HepG2 (cell line): Measurements from ENCODE around the gene ANAPC16. TPM values are rescaled to one million over a fixed set of nuclear protein-coding genes. Genes with fewer than 3 reads are reported as not detected.

Experiments used
- ATAC-seq: fragments of 200-7000 bp; cut with Tn5 transposase; 3 replicates; pipeline ENCODE4 v1.9.1; 2020; ENCODE audit warnings: mild to moderate bottlenecking, moderate library complexity
- BruUV-seq: library from RNA; stranded (reverse); fragments of 400-500 nt; replicated peaks from 2 replicates; lab custom pipeline; 2021; lab: Mats Ljungman, UMichigan
- CTCF ChIA-PET: fragments of 300-600 bp; formaldehyde crosslinking; extraction: SDS; loops from one replicate; lab custom pipeline; 2021; ENCODE audit warnings: low total read pairs, inconsistent platforms, low intra/inter-chr PET ratio; lab: Yijun Ruan, JAX
- POLR2A ChIA-PET: fragments of 350-600 bp; sonication (Branson Sonifier 250); formaldehyde crosslinking; loops from one replicate; lab custom pipeline; 2020; ENCODE audit warnings: antibody characterized with exemption, inconsistent platforms; lab: Yijun Ruan, JAX
- DNase-seq: peaks from one replicate; pipeline ENCODE4 v3.0.0-alpha.2; 2015; ENCODE audit warnings: low spot score
- FAIRE-seq: peaks from 3 replicates; lab custom pipeline; 2011; peaks lifted over from hg19 to GRCh38; lab: Jason Lieb, UNC
- H2AFZ ChIP-seq: one replicate; pipeline ENCODE4 v1.6.1; 2011; ENCODE audit warnings: low read length, inconsistent platforms
- H3K27ac ChIP-seq: fragments of 300-600 bp; 3 replicates; pipeline ENCODE4 v1.8.0; 2011; ENCODE audit warnings: mixed run types, mild to moderate bottlenecking, mixed read lengths, low read length, inconsistent platforms; ENCODE audit not compliant: insufficient read depth; ENCODE audit errors: extremely low read length
- H3K27me3 ChIP-seq, 2 experiments: fragments of 200-600 bp in 1 of 2; 2 replicates in 1 of 2; 3 replicates in 1 of 2; pipeline versions ENCODE4 v1.6.0 to v1.8.0; 2011; ENCODE audit warnings: low read length in 2 of 2, mild to moderate bottlenecking in 2 of 2, moderate library complexity in 2 of 2, inconsistent platforms in 1 of 2; ENCODE audit not compliant: insufficient read depth in 2 of 2, control insufficient read depth in 1 of 2
- H3K36me3 ChIP-seq, 2 experiments: fragments of 200-600 bp in 1 of 2; replicated peaks in 1 of 2; 2 replicates in 1 of 2; 3 replicates in 1 of 2; pipeline versions ENCODE4 v1.5.1 to v1.8.0; 2011; ENCODE audit warnings: low read length in 2 of 2, inconsistent platforms in 1 of 2; ENCODE audit not compliant: insufficient read depth in 2 of 2, control insufficient read depth in 1 of 2
- H3K4me1 ChIP-seq: 2 replicates; pipeline ENCODE4 v1.5.1; 2012; ENCODE audit warnings: low read length, inconsistent platforms; ENCODE audit not compliant: insufficient read depth
- H3K4me2 ChIP-seq: 2 replicates; pipeline ENCODE4 v1.6.0; 2011; ENCODE audit warnings: low read depth, low read length, inconsistent platforms
- H3K4me3 ChIP-seq, 3 experiments: fragments of 200-600 bp in 1 of 3; sonication (generic), shearing (Covaris generic) in 1 of 3; replicated peaks in 1 of 3; 2 replicates each; pipeline ENCODE4 v1.5.1; 2011 to 2016; ENCODE audit warnings: low read length in 3 of 3, inconsistent platforms in 2 of 3, low read depth in 2 of 3, mild to moderate bottlenecking in 2 of 3, control low read depth in 1 of 3, mixed read lengths in 1 of 3; ENCODE audit not compliant: insufficient read depth in 1 of 3
- H3K79me2 ChIP-seq: one replicate; pipeline ENCODE4 v1.6.1; 2011; ENCODE audit warnings: low read length, inconsistent platforms; ENCODE audit not compliant: insufficient read depth
- H3K9ac ChIP-seq: 2 replicates; pipeline ENCODE4 v1.6.0; 2011; ENCODE audit warnings: mild to moderate bottlenecking, low read depth, low read length, inconsistent platforms; ENCODE audit not compliant: insufficient read depth
- H3K9me3 ChIP-seq: 2 replicates; pipeline ENCODE4 v1.5.1; 2012; ENCODE audit warnings: mild to moderate bottlenecking, low read length
- H4K20me1 ChIP-seq: 2 replicates; pipeline ENCODE4 v1.6.0; 2011; ENCODE audit warnings: inconsistent platforms, mild to moderate bottlenecking, low read length, moderate library complexity; ENCODE audit not compliant: insufficient read depth
- CSRNP2 ChIP-seq: sonication (generic); formaldehyde crosslinking; conservative IDR thresholded peaks from 2 replicates; pipeline ENCODE4 v1.8.0; 2022; ENCODE audit warnings: low read depth, missing genetic modification reagents
- HDAC6 ChIP-seq: fragments of 200-600 bp; sonication (generic); IDR thresholded peaks from 2 replicates; pipeline ENCODE4 v1.7.0; 2017; ENCODE audit warnings: mild to moderate bottlenecking, antibody characterized with exemption, low read length, low read depth
- HOXA7 ChIP-seq: sonication (generic); formaldehyde crosslinking; IDR thresholded peaks from 2 replicates; pipeline ENCODE4 v1.8.1; 2022; ENCODE audit warnings: mild to moderate bottlenecking, missing genetic modification reagents, moderate library complexity
- MED13 ChIP-seq: sonication (generic); formaldehyde crosslinking; IDR thresholded peaks from 2 replicates; pipeline ENCODE4 v1.5.0; 2020; ENCODE audit warnings: missing genetic modification reagents
- PRPF4 ChIP-seq: fragments of 200-400 bp; formaldehyde crosslinking; IDR thresholded peaks from 2 replicates; pipeline ENCODE4 v1.6.1; 2016; ENCODE audit warnings: low read length, low read depth; ENCODE audit not compliant: poor library complexity, severe bottlenecking
- SAP130 ChIP-seq: IDR thresholded peaks from 2 replicates; pipeline ENCODE4 v1.6.1; 2016; ENCODE audit warnings: low read depth
- TEF ChIP-seq: sonication (generic); formaldehyde crosslinking; IDR thresholded peaks from 2 replicates; pipeline ENCODE4 v1.5.0; 2020; ENCODE audit warnings: missing genetic modification reagents
- TMF1 ChIP-seq: sonication (generic); formaldehyde crosslinking; IDR thresholded peaks from 2 replicates; pipeline ENCODE4 v1.8.1; 2022; ENCODE audit warnings: low read depth, missing genetic modification reagents
- U2AF2 ChIP-seq: fragments of 200-400 bp; formaldehyde crosslinking; IDR thresholded peaks from 2 replicates; pipeline ENCODE4 v1.6.1; 2017; ENCODE audit warnings: low read depth, mild to moderate bottlenecking, low read length
- ZNF44 ChIP-seq: sonication (generic); formaldehyde crosslinking; IDR thresholded peaks from 2 replicates; pipeline ENCODE4 v1.5.1; 2020; ENCODE audit warnings: mild to moderate bottlenecking, missing genetic modification reagents
- ZNF777 ChIP-seq: sonication (generic); formaldehyde crosslinking; IDR thresholded peaks from 2 replicates; pipeline ENCODE4 v1.4.0; 2020; ENCODE audit warnings: missing genetic modification reagents
- WGBS: methylation state at CpG from one replicate; pipeline ENCODE4 v1.1.6; 2017; ENCODE audit warnings: low lambda C conversion rate; 5-methylcytosine and 5-hydroxymethylcytosine counted together
- in situ Hi-C: cut with HindIII; loops from 2 replicates; pipeline ENCODE4 v1.10.0; 2017; ENCODE audit warnings: low pct_unique_long_range_greater_than_20kb; ENCODE audit not compliant: extremely low pct_ligation_motif_present
- intact Hi-C: fragments of 100-400 bp; cut with micrococcal nuclease; formaldehyde crosslinking; loops from one replicate; pipeline ENCODE4 v1.10.0; 2022; ENCODE audit not compliant: unreplicated experiment
- polyA plus RNA-seq, 8 experiments: library from polyadenylated mRNA; depleted of rRNA in 3 of 8; stranded (reverse) in 7 of 8; unstranded in 1 of 8; fragments of >200 nt; fragmentation: Illumina TruSeq in 4 of 8; extraction: Trizol in 4 of 8; gene quantifications; 2 replicates each; pipeline versions ENCODE4 v1.2.1 to v1.2.3, GENCODE V29; 2011 to 2016; ENCODE audit warnings: low read depth in 4 of 8, missing spikeins in 1 of 8, mixed read lengths in 1 of 8; ENCODE audit not compliant: insufficient read depth in 1 of 8
- total RNA-seq, 5 experiments: library from RNA; depleted of rRNA; stranded (reverse); fragments of >200 nt; fragmentation: Illumina TruSeq; extraction: Trizol; gene quantifications; 2 replicates each; pipeline ENCODE4 v1.2.3, GENCODE V29; 2016; ENCODE audit warnings: low read depth in 1 of 5
- TF ChIP-seq, protein P1 (sequence below): sonication (generic); formaldehyde crosslinking; conservative IDR thresholded peaks from 2 replicates; pipeline ENCODE4 v1.4.0; 2020; ENCODE audit warnings: missing genetic modification reagents
- TF ChIP-seq, protein P2 (sequence below): IDR thresholded peaks from 2 replicates; pipeline ENCODE4 v1.6.1; 2012; ENCODE audit warnings: low read length, improper control_type of control experiment
- TF ChIP-seq, protein P3 (sequence below): sonication (generic); formaldehyde crosslinking; IDR thresholded peaks from 2 replicates; pipeline ENCODE4 v1.4.0; 2020; ENCODE audit warnings: missing genetic modification reagents, borderline replicate concordance

The ANAPC16 gene
- total and polyA plus RNA-seq, 2 of the 13 experiments (the other 11 are each of a cell fraction or from before 2014, with no cell fraction given), result 74.8 to 89.4 TPM

GRCh38 chr10:72227826-72228225 lies 12.0 kb downstream of the ANAPC16 start:
- no peaks in the 10 kb centered on the region for H3K27me3 ChIP-seq
- no peak overlapping the region for H2AFZ ChIP-seq
- 96% methylated on average over 6 of the region's 6 CpGs for WGBS
- H3K4me1 ChIP-seq, result peaks cover 14% of the 10 kb centered on the region
- ATAC-seq, result no peak
- no peak overlapping the region for H3K4me3 ChIP-seq
- no peaks in the 10 kb centered on the region for H4K20me1 ChIP-seq
- CTCF ChIA-PET, result no interaction called here
- no peak overlapping the region for H3K9ac ChIP-seq
- no peak overlapping the region for H3K4me2 ChIP-seq
- no peak for DNase-seq
- no peak overlapping the region for H3K27ac ChIP-seq
- in situ Hi-C loops (no loop called here), intact Hi-C loops (loop anchor here (10.0 kb wide), 2 partner anchors 97 to 103 kb away; no protein-coding TSS in a partner anchor)
- BruUV-seq, result no TSS peak
- H3K36me3 ChIP-seq, result peaks cover 8 to 23% of the 10 kb centered on the region in 2 experiments; a peak in 4 of 5 replicates
- H3K79me2 ChIP-seq, result peaks cover 28% of the 10 kb centered on the region
- POLR2A ChIA-PET, result no interaction called here
- no peaks in the 10 kb centered on the region for H3K9me3 ChIP-seq
- no peak for FAIRE-seq
- TF ChIP-seq HOXA7 (CRISPR knock-in tag) (no peak), HDAC6 (no peak), PRPF4 (no peak), SAP130 (CRISPR knock-in tag) (no peak), TMF1 (CRISPR knock-in tag) (no peak), ZNF44 (CRISPR knock-in tag) (no peak), MED13 (no peak), U2AF2 (no peak), ZNF777 (CRISPR knock-in tag) (no peak), TEF (CRISPR knock-in tag) (no peak), CSRNP2 (CRISPR knock-in tag) (no peak)
- TF ChIP-seq, protein P1, sequence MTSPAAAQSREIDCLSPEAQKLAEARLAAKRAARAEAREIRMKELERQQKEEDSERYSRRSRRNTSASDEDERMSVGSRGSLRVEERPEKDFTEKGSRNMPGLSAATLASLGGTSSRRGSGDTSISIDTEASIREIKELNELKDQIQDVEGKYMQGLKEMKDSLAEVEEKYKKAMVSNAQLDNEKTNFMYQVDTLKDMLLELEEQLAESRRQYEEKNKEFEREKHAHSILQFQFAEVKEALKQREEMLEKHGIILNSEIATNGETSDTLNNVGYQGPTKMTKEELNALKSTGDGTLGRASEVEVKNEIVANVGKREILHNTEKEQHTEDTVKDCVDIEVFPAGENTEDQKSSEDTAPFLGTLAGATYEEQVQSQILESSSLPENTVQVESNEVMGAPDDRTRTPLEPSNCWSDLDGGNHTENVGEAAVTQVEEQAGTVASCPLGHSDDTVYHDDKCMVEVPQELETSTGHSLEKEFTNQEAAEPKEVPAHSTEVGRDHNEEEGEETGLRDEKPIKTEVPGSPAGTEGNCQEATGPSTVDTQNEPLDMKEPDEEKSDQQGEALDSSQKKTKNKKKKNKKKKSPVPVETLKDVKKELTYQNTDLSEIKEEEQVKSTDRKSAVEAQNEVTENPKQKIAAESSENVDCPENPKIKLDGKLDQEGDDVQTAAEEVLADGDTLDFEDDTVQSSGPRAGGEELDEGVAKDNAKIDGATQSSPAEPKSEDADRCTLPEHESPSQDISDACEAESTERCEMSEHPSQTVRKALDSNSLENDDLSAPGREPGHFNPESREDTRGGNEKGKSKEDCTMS, result no peak
- TF ChIP-seq, protein P2, sequence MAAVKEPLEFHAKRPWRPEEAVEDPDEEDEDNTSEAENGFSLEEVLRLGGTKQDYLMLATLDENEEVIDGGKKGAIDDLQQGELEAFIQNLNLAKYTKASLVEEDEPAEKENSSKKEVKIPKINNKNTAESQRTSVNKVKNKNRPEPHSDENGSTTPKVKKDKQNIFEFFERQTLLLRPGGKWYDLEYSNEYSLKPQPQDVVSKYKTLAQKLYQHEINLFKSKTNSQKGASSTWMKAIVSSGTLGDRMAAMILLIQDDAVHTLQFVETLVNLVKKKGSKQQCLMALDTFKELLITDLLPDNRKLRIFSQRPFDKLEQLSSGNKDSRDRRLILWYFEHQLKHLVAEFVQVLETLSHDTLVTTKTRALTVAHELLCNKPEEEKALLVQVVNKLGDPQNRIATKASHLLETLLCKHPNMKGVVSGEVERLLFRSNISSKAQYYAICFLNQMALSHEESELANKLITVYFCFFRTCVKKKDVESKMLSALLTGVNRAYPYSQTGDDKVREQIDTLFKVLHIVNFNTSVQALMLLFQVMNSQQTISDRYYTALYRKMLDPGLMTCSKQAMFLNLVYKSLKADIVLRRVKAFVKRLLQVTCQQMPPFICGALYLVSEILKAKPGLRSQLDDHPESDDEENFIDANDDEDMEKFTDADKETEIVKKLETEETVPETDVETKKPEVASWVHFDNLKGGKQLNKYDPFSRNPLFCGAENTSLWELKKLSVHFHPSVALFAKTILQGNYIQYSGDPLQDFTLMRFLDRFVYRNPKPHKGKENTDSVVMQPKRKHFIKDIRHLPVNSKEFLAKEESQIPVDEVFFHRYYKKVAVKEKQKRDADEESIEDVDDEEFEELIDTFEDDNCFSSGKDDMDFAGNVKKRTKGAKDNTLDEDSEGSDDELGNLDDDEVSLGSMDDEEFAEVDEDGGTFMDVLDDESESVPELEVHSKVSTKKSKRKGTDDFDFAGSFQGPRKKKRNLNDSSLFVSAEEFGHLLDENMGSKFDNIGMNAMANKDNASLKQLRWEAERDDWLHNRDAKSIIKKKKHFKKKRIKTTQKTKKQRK, result no peak
- TF ChIP-seq, protein P3, sequence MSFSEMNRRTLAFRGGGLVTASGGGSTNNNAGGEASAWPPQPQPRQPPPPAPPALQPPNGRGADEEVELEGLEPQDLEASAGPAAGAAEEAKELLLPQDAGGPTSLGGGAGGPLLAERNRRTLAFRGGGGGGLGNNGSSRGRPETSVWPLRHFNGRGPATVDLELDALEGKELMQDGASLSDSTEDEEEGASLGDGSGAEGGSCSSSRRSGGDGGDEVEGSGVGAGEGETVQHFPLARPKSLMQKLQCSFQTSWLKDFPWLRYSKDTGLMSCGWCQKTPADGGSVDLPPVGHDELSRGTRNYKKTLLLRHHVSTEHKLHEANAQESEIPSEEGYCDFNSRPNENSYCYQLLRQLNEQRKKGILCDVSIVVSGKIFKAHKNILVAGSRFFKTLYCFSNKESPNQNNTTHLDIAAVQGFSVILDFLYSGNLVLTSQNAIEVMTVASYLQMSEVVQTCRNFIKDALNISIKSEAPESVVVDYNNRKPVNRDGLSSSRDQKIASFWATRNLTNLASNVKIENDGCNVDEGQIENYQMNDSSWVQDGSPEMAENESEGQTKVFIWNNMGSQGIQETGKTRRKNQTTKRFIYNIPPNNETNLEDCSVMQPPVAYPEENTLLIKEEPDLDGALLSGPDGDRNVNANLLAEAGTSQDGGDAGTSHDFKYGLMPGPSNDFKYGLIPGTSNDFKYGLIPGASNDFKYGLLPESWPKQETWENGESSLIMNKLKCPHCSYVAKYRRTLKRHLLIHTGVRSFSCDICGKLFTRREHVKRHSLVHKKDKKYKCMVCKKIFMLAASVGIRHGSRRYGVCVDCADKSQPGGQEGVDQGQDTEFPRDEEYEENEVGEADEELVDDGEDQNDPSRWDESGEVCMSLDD (CRISPR knock-in tag), result no peak
